Bladder microvascular endothelial cell (primary cell): Measurements from ENCODE around the gene EXPH5. TPM values are rescaled to one million over a fixed set of nuclear protein-coding genes. Genes with fewer than 3 reads are reported as not detected.

Experiments used
- total RNA-seq: library from RNA; depleted of rRNA; stranded (reverse); fragments of >200 nt; gene quantifications from 2 replicates; pipeline ENCODE4 v1.2.3, GENCODE V29; 2014

Gene EXPH5
- 0.06 and 0.16 TPM in 2 replicates for total RNA-seq

GRCh38 chr11:108593214-108593922, at the start of gene EXPH5:
TSS of gene EXPH5 (minus strand) at chr11:108593768. CDS start at chr11:108593536, 232 bp downstream.

GRCh38 chr11:108498046-108498815, 95.3 kb downstream of the EXPH5 start, which contains the start of gene POGLUT3:
TSS of gene POGLUT3 (minus strand) at chr11:108498384. CDS start at chr11:108498366, 18 bp downstream.

GRCh38 chr11:108467091-108467823, 126.3 kb downstream of the EXPH5 start, which contains the start of gene C11orf65:
TSS of gene C11orf65 (minus strand) at chr11:108467529. CDS start at chr11:108461559, 5,970 bp downstream.

Other genes with a start within 250 kb of the EXPH5 start
- 0.19 TPM in 1 of 2 replicates, not detected in the other for gene C11orf65, start 126.2 kb downstream of the EXPH5 start, total RNA-seq
- 12.3 and 29.9 TPM in 2 replicates for gene POGLUT3, start 95.4 kb downstream of the EXPH5 start, total RNA-seq
- gene DDX10, start 71.3 kb upstream of the EXPH5 start, total RNA-seq: 12.8 and 71.7 TPM in 2 replicates